H1 (cell line): Measurements from ENCODE around the gene DBP. TPM values are rescaled to one million over a fixed set of nuclear protein-coding genes. Genes with fewer than 3 reads are reported as not detected.
A peak's percentile ranks its signal among the peaks of the same experiment; 100 is the strongest.

Experiments used
- CHD2 ChIP-seq: IDR thresholded peaks from 2 replicates; pipeline ENCODE4 v1.6.1; 2012; ENCODE audit warnings: low read length, improper control_type of control experiment
- CREB1 ChIP-seq: IDR thresholded peaks from 2 replicates; pipeline ENCODE4 v1.6.1; 2012; ENCODE audit warnings: inconsistent platforms
- EP300 ChIP-seq, 2 experiments: IDR thresholded peaks; 1 replicate in 1 of 2; 2 replicates in 1 of 2; pipeline ENCODE4 v1.6.1; 2011 to 2012; ENCODE audit warnings: low read depth in 2 of 2, low read length in 2 of 2, mild to moderate bottlenecking in 2 of 2, borderline replicate concordance in 1 of 2, inconsistent platforms in 1 of 2, moderate library complexity in 1 of 2
- JUN ChIP-seq: IDR thresholded peaks from 2 replicates; pipeline ENCODE4 v1.6.1; 2011; ENCODE audit warnings: low read depth, mild to moderate bottlenecking, improper control_type of control experiment, low read length
- JUND ChIP-seq: IDR thresholded peaks from 2 replicates; pipeline ENCODE4 v1.6.1; 2011; ENCODE audit warnings: mild to moderate bottlenecking, improper control_type of control experiment, low read length
- KDM1A ChIP-seq: fragments of 200-600, 300-600 bp; sonication (generic); IDR thresholded peaks from 2 replicates; pipeline ENCODE4 v1.7.1; 2016; ENCODE audit warnings: mild to moderate bottlenecking, low read length, borderline replicate concordance
- KDM4A ChIP-seq: IDR thresholded peaks from one replicate; pipeline ENCODE4 v1.7.1; 2012; ENCODE audit warnings: low read depth, mild to moderate bottlenecking, moderate library complexity, low read length, inconsistent platforms; ENCODE audit not compliant: severe bottlenecking
- MAFK ChIP-seq: IDR thresholded peaks from 2 replicates; pipeline ENCODE4 v1.6.1; 2012; ENCODE audit warnings: low read depth, mild to moderate bottlenecking, improper control_type of control experiment, low read length
- RFX5 ChIP-seq: IDR thresholded peaks from 2 replicates; pipeline ENCODE4 v1.6.1; 2011; ENCODE audit warnings: low read depth, low read length, improper control_type of control experiment, borderline replicate concordance
- RNF2 ChIP-seq: fragments of 200-900, 300-1000 bp; sonication (generic); IDR thresholded peaks from 2 replicates; pipeline ENCODE4 v1.7.1; 2016; ENCODE audit warnings: borderline replicate concordance, low read depth, mild to moderate bottlenecking, antibody characterized with exemption, low read length; ENCODE audit not compliant: poor library complexity, severe bottlenecking; ENCODE audit errors: missing control alignments
- SIN3A ChIP-seq, 2 experiments: IDR thresholded peaks in 1 of 2; conservative IDR thresholded peaks in 1 of 2; 2 replicates each; pipeline ENCODE4 v1.6.1; 2011 to 2012; ENCODE audit warnings: low read length in 2 of 2, improper control_type of control experiment in 1 of 2, low read depth in 1 of 2, mild to moderate bottlenecking in 1 of 2
- SP2 ChIP-seq: IDR thresholded peaks from 2 replicates; pipeline ENCODE4 v1.6.1; 2012; ENCODE audit warnings: mild to moderate bottlenecking, low read length, inconsistent platforms
- TAF7 ChIP-seq: optimal IDR thresholded peaks from 2 replicates; pipeline ENCODE3; 2011; ENCODE audit warnings: low read depth, mild to moderate bottlenecking, inconsistent platforms, low read length, moderate library complexity, borderline replicate concordance
- TCF12 ChIP-seq: IDR thresholded peaks from 2 replicates; pipeline ENCODE4 v1.6.1; 2011; ENCODE audit warnings: low read depth, mild to moderate bottlenecking, low read length
- ZNF274 ChIP-seq: IDR thresholded peaks from 2 replicates; pipeline ENCODE4 v1.7.0; 2012; ENCODE audit warnings: low read length, borderline replicate concordance; ENCODE audit errors: extremely low read depth
- polyA plus RNA-seq, 7 experiments: library from polyadenylated mRNA; depleted of rRNA in 3 of 7; stranded (reverse) in 5 of 7; unstranded in 2 of 7; fragments of >200 nt in 5 of 7; fragments of 200-250 nt in 2 of 7; gene quantifications; 1 replicate in 5 of 7; 2 replicates in 1 of 7; 4 replicates in 1 of 7; pipeline versions ENCODE4 v1.2.1 to v1.2.3, GENCODE V29; 2011 to 2013; ENCODE audit warnings: missing spikeins in 2 of 7, mixed read lengths in 2 of 7
- total RNA-seq: library from RNA; stranded (reverse); fragmentation: NEBNext Ultra II Directional; extraction: Animal tissue kit (Norgen Biotek cat#: 25700); gene quantifications from 2 replicates; pipeline ENCODE4 v1.2.1, GENCODE V29; 2021
- TF ChIP-seq, protein P1 (sequence below): IDR thresholded peaks from 2 replicates; pipeline ENCODE4 v1.6.1; 2011; ENCODE audit warnings: low read depth, mild to moderate bottlenecking, low read length; ENCODE audit not compliant: insufficient read depth
- TF ChIP-seq, protein P2 (sequence below): IDR thresholded peaks from 2 replicates; pipeline ENCODE4 v1.6.1; 2012; ENCODE audit warnings: inconsistent platforms
- TF ChIP-seq, protein P3 (sequence below): IDR thresholded peaks from 2 replicates; pipeline ENCODE4 v1.6.1; 2011; ENCODE audit warnings: low read length, improper control_type of control experiment
- TF ChIP-seq, protein P4 (sequence below): IDR thresholded peaks from 2 replicates; pipeline ENCODE4 v1.6.1; 2012; ENCODE audit warnings: low read length, inconsistent platforms

DBP gene
- total and polyA plus RNA-seq, 2 of the 8 experiments (the other 6 are each of a cell fraction or from before 2014, with no cell fraction given): 7.5 to 8.3 TPM

DNA sequence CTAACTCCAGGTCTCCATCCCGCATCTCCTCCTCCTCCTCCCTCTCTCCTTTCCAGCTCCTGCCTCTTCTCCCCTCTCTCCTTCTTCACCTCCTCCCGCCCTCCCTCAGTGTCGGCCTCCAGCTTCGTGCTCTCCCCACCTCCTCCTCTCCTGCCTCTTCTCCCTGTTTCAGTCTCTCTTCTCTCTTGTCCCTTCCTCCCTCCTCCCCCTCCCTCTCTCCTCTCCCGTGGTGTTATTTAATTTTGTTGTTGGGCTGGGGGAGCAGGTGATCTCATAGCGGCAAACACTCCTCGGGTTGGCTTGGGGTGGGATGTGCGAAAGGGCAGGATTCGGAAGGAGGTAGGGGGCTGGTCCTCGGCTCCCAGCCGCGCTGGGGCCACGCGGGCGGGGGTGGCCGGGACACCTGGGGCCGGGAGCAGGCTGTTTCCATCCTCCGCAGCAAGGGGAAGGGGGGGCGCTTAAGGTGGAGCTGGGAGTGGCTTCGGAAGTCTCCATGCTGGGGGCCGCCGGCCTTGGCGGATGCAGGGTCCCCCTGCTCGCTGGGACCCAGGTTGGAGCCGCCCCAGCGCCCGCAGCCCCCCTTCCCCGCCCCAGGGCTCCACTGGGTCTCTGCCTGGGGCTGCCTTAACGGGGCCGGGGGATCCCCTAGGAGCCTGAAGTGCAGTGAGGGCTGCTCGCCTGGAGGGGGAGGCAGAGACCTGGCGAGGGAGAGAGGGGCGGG, 9.0 kb upstream of the DBP start, which contains the start of gene CA11 (continued):
- TF ChIP-seq CHD2 (0 out of 2 replicates have a peak, but pooled peaks have one; percentile 25), RNF2 (no peak), EP300 (IDR thresholded peaks at IDR 0.05; ENCODE audit: borderline replicate concordance in 1 of 2, low read depth in 2 of 2, low read length in 2 of 2) (peak in 1 of 2 experiments; percentile 52; a peak in 1 of 3 replicates), RFX5 (no peak), TAF7 (peak; percentile 76), CREB1 (no peak; the same call in 1 of the 2 replicates), ZNF274 (no peak), SIN3A (conservative IDR thresholded peaks at IDR 0.05 in 1 of 2, IDR thresholded peaks at IDR 0.05 in 1 of 2; ENCODE audit: low read depth in 1 of 2, low read length in 2 of 2) (peak in 1 of 2 experiments; percentile 51; a peak in 2 of 4 replicates), MAFK (no peak), JUN (no peak), KDM1A (peak; percentile 56; the same call in 1 of the 2 replicates), JUND (peak; percentile 15; the same call in 1 of the 2 replicates), TCF12 (no peak), KDM4A (peak; percentile 27), SP2 (no peak)
- TF ChIP-seq, protein P1, sequence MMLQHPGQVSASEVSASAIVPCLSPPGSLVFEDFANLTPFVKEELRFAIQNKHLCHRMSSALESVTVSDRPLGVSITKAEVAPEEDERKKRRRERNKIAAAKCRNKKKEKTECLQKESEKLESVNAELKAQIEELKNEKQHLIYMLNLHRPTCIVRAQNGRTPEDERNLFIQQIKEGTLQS: no peak
- TF ChIP-seq, protein P2, sequence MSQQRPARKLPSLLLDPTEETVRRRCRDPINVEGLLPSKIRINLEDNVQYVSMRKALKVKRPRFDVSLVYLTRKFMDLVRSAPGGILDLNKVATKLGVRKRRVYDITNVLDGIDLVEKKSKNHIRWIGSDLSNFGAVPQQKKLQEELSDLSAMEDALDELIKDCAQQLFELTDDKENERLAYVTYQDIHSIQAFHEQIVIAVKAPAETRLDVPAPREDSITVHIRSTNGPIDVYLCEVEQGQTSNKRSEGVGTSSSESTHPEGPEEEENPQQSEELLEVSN: no peak
- TF ChIP-seq, protein P3, sequence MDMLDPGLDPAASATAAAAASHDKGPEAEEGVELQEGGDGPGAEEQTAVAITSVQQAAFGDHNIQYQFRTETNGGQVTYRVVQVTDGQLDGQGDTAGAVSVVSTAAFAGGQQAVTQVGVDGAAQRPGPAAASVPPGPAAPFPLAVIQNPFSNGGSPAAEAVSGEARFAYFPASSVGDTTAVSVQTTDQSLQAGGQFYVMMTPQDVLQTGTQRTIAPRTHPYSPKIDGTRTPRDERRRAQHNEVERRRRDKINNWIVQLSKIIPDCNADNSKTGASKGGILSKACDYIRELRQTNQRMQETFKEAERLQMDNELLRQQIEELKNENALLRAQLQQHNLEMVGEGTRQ: no peak
- TF ChIP-seq, protein P4, sequence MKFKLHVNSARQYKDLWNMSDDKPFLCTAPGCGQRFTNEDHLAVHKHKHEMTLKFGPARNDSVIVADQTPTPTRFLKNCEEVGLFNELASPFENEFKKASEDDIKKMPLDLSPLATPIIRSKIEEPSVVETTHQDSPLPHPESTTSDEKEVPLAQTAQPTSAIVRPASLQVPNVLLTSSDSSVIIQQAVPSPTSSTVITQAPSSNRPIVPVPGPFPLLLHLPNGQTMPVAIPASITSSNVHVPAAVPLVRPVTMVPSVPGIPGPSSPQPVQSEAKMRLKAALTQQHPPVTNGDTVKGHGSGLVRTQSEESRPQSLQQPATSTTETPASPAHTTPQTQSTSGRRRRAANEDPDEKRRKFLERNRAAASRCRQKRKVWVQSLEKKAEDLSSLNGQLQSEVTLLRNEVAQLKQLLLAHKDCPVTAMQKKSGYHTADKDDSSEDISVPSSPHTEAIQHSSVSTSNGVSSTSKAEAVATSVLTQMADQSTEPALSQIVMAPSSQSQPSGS: no peak; the same call in 1 of the 2 replicates
